ENCODE measurements around the gene SPDEF. TPM values are rescaled to one million over a fixed set of nuclear protein-coding genes. Genes with fewer than 3 reads are reported as not detected.

SPDEF gene
- polyA plus RNA-seq, 1 donor from 2014 or later, result not detected

- peaks cover 0 to 1% (median 0%) of the 10 kb centered on the region in 3 donors for H3K4me1 Mint-ChIP-seq
- H3K27me3 Mint-ChIP-seq, result no peaks in the 10 kb centered on the region
- H3K27ac Mint-ChIP-seq, result peak overlapping the region in 1 of 3 donors; percentile 33
- H3K9me3 Mint-ChIP-seq, result no peaks in the 10 kb centered on the region
- H3K36me3 Mint-ChIP-seq, result no peaks in the 10 kb centered on the region
- H3K4me3 Mint-ChIP-seq, result no peak overlapping the region
Measured at GRCh38 chr6:34574647-34575293, 18.6 kb upstream of the SPDEF start.

- Mint-ChIP-seq H3K27me3 (no peaks in the 10 kb centered on the region), H3K9me3 (no peaks in the 10 kb centered on the region), H3K4me1 (no peaks in the 10 kb centered on the region), H3K36me3 (no peaks in the 10 kb centered on the region), H3K27ac (no peak overlapping the region), H3K4me3 (no peak overlapping the region)
Measured at GRCh38 chr6:34573567-34574183, 17.5 kb upstream of the SPDEF start.

- Mint-ChIP-seq H3K4me3 (no peak overlapping the region), H3K9me3 (no peaks in the 10 kb centered on the region), H3K27ac (no peak overlapping the region), H3K4me1 (no peaks in the 10 kb centered on the region), H3K27me3 (peaks cover 1% of the 10 kb centered on the region), H3K36me3 (no peaks in the 10 kb centered on the region)
Measured at GRCh38 chr6:34572585-34572984, 16.5 kb upstream of the SPDEF start.

GRCh38 chr6:34572021-34572420, 15.9 kb upstream of the SPDEF start:
- Mint-ChIP-seq H3K27me3 (peaks cover 1% of the 10 kb centered on the region), H3K4me3 (no peak overlapping the region), H3K27ac (no peak overlapping the region), H3K36me3 (no peaks in the 10 kb centered on the region), H3K9me3 (no peaks in the 10 kb centered on the region), H3K4me1 (no peaks in the 10 kb centered on the region)

GRCh38 chr6:34571388-34571787, 15.3 kb upstream of the SPDEF start:
- Mint-ChIP-seq H3K4me1 (no peaks in the 10 kb centered on the region), H3K36me3 (no peaks in the 10 kb centered on the region), H3K4me3 (no peak overlapping the region), H3K27me3 (peaks cover 1% of the 10 kb centered on the region), H3K9me3 (no peaks in the 10 kb centered on the region), H3K27ac (no peak overlapping the region)

GRCh38 chr6:34570066-34570833, 14.1 kb upstream of the SPDEF start:
- Mint-ChIP-seq H3K36me3 (no peaks in the 10 kb centered on the region), H3K27me3 (peaks cover 1% of the 10 kb centered on the region), H3K9me3 (no peaks in the 10 kb centered on the region), H3K4me1 (no peaks in the 10 kb centered on the region), H3K27ac (peak overlapping the region in 1 of 3 donors; percentile 22), H3K4me3 (peak overlapping the region in 1 of 4 donors; percentile 8)

- Mint-ChIP-seq H3K9me3 (no peaks in the 10 kb centered on the region), H3K27ac (no peak overlapping the region), H3K4me1 (no peaks in the 10 kb centered on the region), H3K36me3 (no peaks in the 10 kb centered on the region), H3K27me3 (peaks cover 1% of the 10 kb centered on the region), H3K4me3 (peak overlapping the region in 1 of 4 donors; percentile 8)
Measured at GRCh38 chr6:34569361-34569973, 13.3 kb upstream of the SPDEF start.

- Mint-ChIP-seq H3K4me3 (no peak overlapping the region), H3K27ac (no peak overlapping the region), H3K9me3 (no peaks in the 10 kb centered on the region), H3K4me1 (peaks cover 0 to under 1% (median 0%) of the 10 kb centered on the region in 3 donors), H3K36me3 (no peaks in the 10 kb centered on the region), H3K27me3 (peaks cover 2% of the 10 kb centered on the region)
Measured at GRCh38 chr6:34568341-34569201, 12.4 kb upstream of the SPDEF start.

GRCh38 chr6:34566830-34567546, 10.9 kb upstream of the SPDEF start:
- Mint-ChIP-seq H3K4me1 (peaks cover 0 to 1% (median 0%) of the 10 kb centered on the region in 3 donors), H3K27me3 (peaks cover 6% of the 10 kb centered on the region), H3K36me3 (no peaks in the 10 kb centered on the region), H3K9me3 (no peaks in the 10 kb centered on the region), H3K27ac (peak overlapping the region in 1 of 3 donors; percentile 76), H3K4me3 (no peak overlapping the region)

GRCh38 chr6:34565722-34566137, 9.6 kb upstream of the SPDEF start:
- H3K4me3 Mint-ChIP-seq, result peak overlapping the region in 1 of 4 donors; percentile 38
- H3K4me1 Mint-ChIP-seq, result peaks cover 0 to 1% (median 0%) of the 10 kb centered on the region in 3 donors
- H3K27ac Mint-ChIP-seq, result no peak overlapping the region

GRCh38 chr6:34564181-34564580, 8.1 kb upstream of the SPDEF start:
- Mint-ChIP-seq H3K36me3 (peaks cover 1% of the 10 kb centered on the region), H3K4me1 (peaks cover 0 to 1% (median 0%) of the 10 kb centered on the region in 3 donors), H3K4me3 (no peak overlapping the region), H3K9me3 (no peaks in the 10 kb centered on the region), H3K27ac (peak overlapping the region in 1 of 3 donors; percentile 39), H3K27me3 (peaks cover 7% of the 10 kb centered on the region)

More at GRCh38 chr6:34565722-34566137, 9.6 kb upstream of the SPDEF start:
- Mint-ChIP-seq H3K36me3 (no peaks in the 10 kb centered on the region), H3K9me3 (no peaks in the 10 kb centered on the region), H3K27me3 (peaks cover 7% of the 10 kb centered on the region)

- Mint-ChIP-seq H3K27me3 (peaks cover 7% of the 10 kb centered on the region), H3K36me3 (peaks cover 1% of the 10 kb centered on the region), H3K4me1 (peaks cover 0 to 1% (median 0%) of the 10 kb centered on the region in 3 donors), H3K27ac (no peak overlapping the region), H3K9me3 (no peaks in the 10 kb centered on the region), H3K4me3 (peak overlapping the region in 1 of 4 donors; percentile 41)
Measured at GRCh38 chr6:34563513-34563870, 7.4 kb upstream of the SPDEF start.

GRCh38 chr6:34562861-34563512, 6.9 kb upstream of the SPDEF start:
- H3K4me3 Mint-ChIP-seq, result peak overlapping the region in 1 of 4 donors; percentile 41
- peaks cover 5% of the 10 kb centered on the region for H3K27me3 Mint-ChIP-seq
- no peak overlapping the region for H3K27ac Mint-ChIP-seq
- H3K4me1 Mint-ChIP-seq, result peaks cover 0 to 1% (median 0%) of the 10 kb centered on the region in 3 donors
- H3K36me3 Mint-ChIP-seq, result peaks cover 1% of the 10 kb centered on the region
- no peaks in the 10 kb centered on the region for H3K9me3 Mint-ChIP-seq

Measured in IgD-negative memory B cell (primary cell).